Heart left ventricle (tissue), 16 donors: ENCODE data around the gene SMAD4. TPM values are rescaled to one million over a fixed set of nuclear protein-coding genes. Genes with fewer than 3 reads are reported as not detected.

Experiments
- ATAC-seq, 4 donors: fragments of 200-7000 bp; cut with Tn5 transposase; one replicate each; pipeline ENCODE4 v1.9.1; 2020 to 2022; ENCODE audit warnings: moderate library complexity in 4 of 4, mild to moderate bottlenecking in 3 of 4, moderate number of reproducible peaks in 1 of 4
- DNase-seq, 5 donors: peaks; one replicate each; pipeline ENCODE4 v3.0.0-alpha.2; 2020
- H3K27ac ChIP-seq, 12 donors: fragments of 200-600 bp; sonication (generic) in 4 of 12; one replicate each; pipeline versions ENCODE4 v1.5.0 to v1.8.0; 2016 to 2022; ENCODE audit warnings: mild to moderate bottlenecking in 2 of 12
- H3K27me3 ChIP-seq, 9 donors: fragments of 200-600 bp; sonication (generic) in 2 of 9; one replicate each; pipeline versions ENCODE4 v1.5.1 to v1.8.0; 2016 to 2022; ENCODE audit warnings: mild to moderate bottlenecking in 3 of 9
- H3K36me3 ChIP-seq, 9 donors: fragments of 200-600 bp; sonication (generic) in 2 of 9; one replicate each; pipeline versions ENCODE4 v1.5.0 to v1.8.0; 2018 to 2022; ENCODE audit warnings: mild to moderate bottlenecking in 2 of 9
- H3K4me1 ChIP-seq, 12 donors: fragments of 200-600 bp; sonication (generic) in 4 of 12; one replicate each; pipeline versions ENCODE4 v1.5.0 to v1.8.0; 2016 to 2022; ENCODE audit warnings: mild to moderate bottlenecking in 3 of 12
- H3K4me3 ChIP-seq, 12 donors: fragments of 200-600 bp; sonication (generic) in 4 of 12; one replicate each; pipeline versions ENCODE4 v1.5.0 to v1.8.0; 2017 to 2022; ENCODE audit warnings: mild to moderate bottlenecking in 9 of 12, moderate library complexity in 4 of 12
- H3K9me3 ChIP-seq, 12 donors: fragments of 200-600 bp; sonication (generic) in 4 of 12; one replicate each; pipeline versions ENCODE4 v1.5.0 to v1.8.0; 2016 to 2022; ENCODE audit warnings: mild to moderate bottlenecking in 1 of 12
- POLR2A ChIP-seq, 2 donors: fragments of 450-650 bp; IDR thresholded peaks; one replicate each; pipeline ENCODE4 v1.6.1; 2017; ENCODE audit warnings: antibody characterized with exemption in 2 of 2, mild to moderate bottlenecking in 2 of 2, moderate library complexity in 2 of 2
- WGBS, 4 donors: extraction: QIAGEN DNeasy Blood & Tissue Kit in 2 of 4; methylation state at CpG; one replicate each; pipeline versions ENCODE4 v1.1.5 to v1.1.7; 2013 to 2018; 5-methylcytosine and 5-hydroxymethylcytosine counted together
- intact Hi-C, 10 donors: fragments of 100-400 bp; cut with DNase I; formaldehyde crosslinking; loops; one replicate each; pipeline versions ENCODE4 v1.11.1 to v1.14.2; 2022
- polyA plus RNA-seq, 2 donors: library from polyadenylated mRNA; stranded (reverse); fragments of 200-250 nt; gene quantifications; one replicate each; pipeline ENCODE4 v1.2.3, GENCODE V29; 2013
- total RNA-seq, 9 donors: library from RNA; depleted of rRNA in 2 of 9; stranded (reverse); fragments of >200 nt in 2 of 9; fragmentation: NEBNext Ultra II Directional in 3 of 9; extraction: Animal tissue kit (Norgen Biotek cat#: 25700) in 3 of 9; gene quantifications; one replicate each; pipeline versions ENCODE4 v1.1.0 to v1.2.4, GENCODE V29; 2016 to 2023
- TF ChIP-seq, protein P1 (sequence below), 12 donors: fragments of 200-600 bp; sonication (generic) in 4 of 12; IDR thresholded peaks; one replicate each; pipeline versions ENCODE4 v1.5.0 to v1.8.0; 2018 to 2022; ENCODE audit warnings: antibody characterized with exemption in 12 of 12, mild to moderate bottlenecking in 5 of 12
- donor health status: ischemic (EF 13 %, LVEDD 7.1; RV severe dilation, severe dysfunction).
- donor health status: healthy with polysubstance abuse.
- donor health status: DM: no; HTN: yes; CAD: no.
- donor health status: DM: no; HTN: no; CAD: no.
- donor health status: ischemic (EF 25% LVEDD 6.9; RV normal size, moderate dysfunction).
- donor health status: ischemic (EF 25% LVEDD 5.7; RV mildly dilated, moderate dysfunction).
- donor health status: healthy.
- donor health status: DM: yes; HTN: yes; CAD: no.
- donor health status: ischemic (EF 35%, LVEDD 5.7; RV mildly dilated, moderate dysfunction).
- donor health status: nonischemic (EF 11% LVEDD 7.7; RV severe dilation, severe dysfunction).
- donor health status: DM: yes; HTN: yes; CAD: no.
- donor health status: PGD.
- donor health status: ischemic (EF 29% LVEDD 5.4; RV normal size, mild dysfunction).
- donor health status: nonischemic (EF 23%, LVEDD 6.1; RV moderate dilation, normal function).

SMAD4 gene
- total and polyA plus RNA-seq, 11 donors, result 10.8 to 103 (median 87.8) TPM

DNA sequence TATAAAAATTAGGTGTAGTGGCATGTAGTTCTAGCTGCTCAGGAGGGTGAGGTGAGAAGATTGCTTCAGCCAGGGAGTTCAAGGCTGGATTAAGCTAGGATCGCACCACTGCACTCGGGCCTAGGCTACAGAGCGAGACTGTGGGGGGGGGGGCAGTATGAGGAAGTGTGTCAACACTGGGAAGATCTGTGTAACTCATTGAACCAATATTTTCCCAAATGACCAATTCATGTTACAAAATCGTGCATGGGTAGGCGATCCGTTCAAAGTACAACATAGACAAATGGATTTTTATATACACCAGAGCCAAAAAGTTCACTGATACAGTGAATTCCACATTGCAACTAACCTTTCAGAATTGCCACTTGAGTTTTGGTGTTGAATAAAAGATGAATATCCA lies 8.1 kb downstream of the SMAD4 start:
- no peak for DNase-seq
- no peak overlapping the region for H3K27ac ChIP-seq
- H3K4me1 ChIP-seq, result peaks cover 19 to 98% (median 87%) of the 10 kb centered on the region in 12 donors
- intact Hi-C loops, result loop anchor here in 2 of 10 donors (5.0 to 10.0 kb wide), 3 partner anchors 71 to 163 kb away; partner anchors contain the start of genes ELAC1 (in 1 of the 2), ME2 (in 1 of the 2) and MEX3C (in 1 of the 2)
- peaks cover 0 to 17% (median 6%) of the 10 kb centered on the region in 9 donors for H3K36me3 ChIP-seq
- 35 to 56% (median 46%) methylated on average over 6 of the region's 6 CpGs for WGBS, 4 donors
- no peak overlapping the region for H3K4me3 ChIP-seq
- peak in 2 of 4 donors; percentile 31 to 54 for ATAC-seq
- no peaks in the 10 kb centered on the region for H3K27me3 ChIP-seq
- H3K9me3 ChIP-seq, result no peaks in the 10 kb centered on the region
- no peak for TF ChIP-seq POLR2A (IDR thresholded peaks at IDR 0.05)
- TF ChIP-seq, protein P1, sequence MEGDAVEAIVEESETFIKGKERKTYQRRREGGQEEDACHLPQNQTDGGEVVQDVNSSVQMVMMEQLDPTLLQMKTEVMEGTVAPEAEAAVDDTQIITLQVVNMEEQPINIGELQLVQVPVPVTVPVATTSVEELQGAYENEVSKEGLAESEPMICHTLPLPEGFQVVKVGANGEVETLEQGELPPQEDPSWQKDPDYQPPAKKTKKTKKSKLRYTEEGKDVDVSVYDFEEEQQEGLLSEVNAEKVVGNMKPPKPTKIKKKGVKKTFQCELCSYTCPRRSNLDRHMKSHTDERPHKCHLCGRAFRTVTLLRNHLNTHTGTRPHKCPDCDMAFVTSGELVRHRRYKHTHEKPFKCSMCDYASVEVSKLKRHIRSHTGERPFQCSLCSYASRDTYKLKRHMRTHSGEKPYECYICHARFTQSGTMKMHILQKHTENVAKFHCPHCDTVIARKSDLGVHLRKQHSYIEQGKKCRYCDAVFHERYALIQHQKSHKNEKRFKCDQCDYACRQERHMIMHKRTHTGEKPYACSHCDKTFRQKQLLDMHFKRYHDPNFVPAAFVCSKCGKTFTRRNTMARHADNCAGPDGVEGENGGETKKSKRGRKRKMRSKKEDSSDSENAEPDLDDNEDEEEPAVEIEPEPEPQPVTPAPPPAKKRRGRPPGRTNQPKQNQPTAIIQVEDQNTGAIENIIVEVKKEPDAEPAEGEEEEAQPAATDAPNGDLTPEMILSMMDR (IDR thresholded peaks at IDR 0.05), result no peak

DNA sequence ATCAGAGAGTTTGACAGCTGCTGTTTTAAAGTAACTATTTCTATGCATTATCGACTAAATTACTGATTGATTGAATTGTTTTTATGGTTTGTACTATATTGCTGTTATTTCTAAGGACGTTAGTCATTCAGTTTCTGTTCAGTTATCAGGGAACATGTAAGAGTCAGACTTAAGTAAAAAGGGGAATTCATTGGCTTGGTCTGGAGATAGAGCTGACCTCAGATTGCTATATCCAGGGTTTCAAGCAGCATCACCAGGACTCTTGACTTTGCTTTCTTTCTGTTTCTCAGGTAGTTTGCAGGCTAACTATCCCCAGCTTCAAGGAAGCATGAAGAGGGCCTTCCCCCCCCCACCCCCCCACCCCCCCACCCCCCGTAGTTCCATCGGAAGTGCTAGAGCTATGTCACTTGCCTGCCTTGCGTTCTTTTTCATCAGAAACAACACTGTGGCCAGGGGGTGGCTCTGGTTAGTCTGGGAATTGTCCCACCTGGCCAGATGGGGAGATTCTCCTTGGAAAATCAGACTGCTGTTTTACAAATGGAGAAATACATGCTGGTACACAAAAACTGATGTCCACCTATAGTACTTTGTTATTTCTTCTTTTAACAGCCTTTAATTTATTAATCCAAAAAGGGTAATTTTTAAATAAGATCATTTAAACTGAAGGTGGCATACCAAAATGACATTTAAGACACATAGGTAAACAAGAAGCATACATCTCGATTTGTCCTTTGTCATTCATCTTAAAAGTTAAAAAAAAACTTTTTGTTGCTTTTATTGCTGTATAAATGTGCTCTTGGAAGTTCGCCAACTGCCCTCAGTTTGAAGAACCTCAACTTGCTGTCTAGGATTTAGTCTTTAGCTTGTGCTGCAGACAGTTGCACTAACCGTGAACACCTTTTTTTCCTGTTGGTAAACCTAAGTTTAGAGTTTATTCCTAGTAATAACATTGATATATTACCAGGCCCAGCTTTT lies 9.4 kb downstream of the SMAD4 start:
- H3K4me3 ChIP-seq, result no peak overlapping the region
- intact Hi-C loops, result loop anchor here in 2 of 10 donors (5.0 to 10.0 kb wide), 4 partner anchors 72 to 215 kb away; partner anchors contain the start of genes ELAC1 (in 1 of the 2), ME2 (in 1 of the 2), MEX3C (in 1 of the 2) and MRO (in 1 of the 2)
- DNase-seq (no peak), ATAC-seq (no peak)
- H3K4me1 ChIP-seq, result peaks cover 17 to 99% (median 85%) of the 10 kb centered on the region in 12 donors
- H3K36me3 ChIP-seq, result peaks cover 0 to 6% (median 0%) of the 10 kb centered on the region in 9 donors
- TF ChIP-seq, protein P1 (IDR thresholded peaks at IDR 0.05), result no peak
- no peak for TF ChIP-seq POLR2A (IDR thresholded peaks at IDR 0.05)
- 37 to 45% (median 39%) methylated on average over 8 of the region's 8 CpGs for WGBS, 4 donors
- no peaks in the 10 kb centered on the region for H3K27me3 ChIP-seq
- no peaks in the 10 kb centered on the region for H3K9me3 ChIP-seq
- H3K27ac ChIP-seq, result no peak overlapping the region

DNA sequence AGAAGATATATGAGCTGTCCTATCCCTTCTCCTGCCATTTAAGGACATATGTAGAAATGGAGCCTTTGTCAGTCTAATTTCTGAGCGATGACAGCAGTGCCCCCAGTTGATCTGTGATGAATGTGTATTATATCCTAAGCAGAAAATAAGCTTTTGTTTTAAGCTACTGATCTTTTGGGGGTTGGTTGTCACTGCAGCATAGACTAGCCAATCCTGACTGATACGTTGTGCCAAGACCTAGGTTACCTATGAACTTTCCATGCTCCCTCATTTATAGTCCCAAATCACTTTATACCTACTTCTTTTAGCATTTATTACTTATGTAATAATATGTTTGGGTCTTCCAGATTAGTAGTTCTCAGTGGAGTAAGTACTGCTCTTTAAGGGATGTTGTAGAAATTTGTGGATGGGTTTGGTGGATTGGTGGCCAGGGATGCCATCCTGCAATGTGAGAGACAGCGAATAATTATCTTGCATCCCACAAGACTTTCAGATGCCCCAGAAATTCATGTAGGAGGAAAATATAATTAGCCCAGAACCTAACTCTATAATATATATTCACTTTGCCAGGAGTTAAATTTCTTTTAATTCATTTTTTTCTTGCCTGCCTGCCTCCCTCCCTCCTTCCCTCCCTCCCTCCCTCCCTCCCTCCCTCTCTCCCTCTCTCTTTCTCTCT lies 11.8 kb downstream of the SMAD4 start:
- Histone ChIP-seq H3K27ac (no peak overlapping the region), H3K27me3 (no peaks in the 10 kb centered on the region), H3K4me1 (peaks cover 13 to 99% (median 83%) of the 10 kb centered on the region in 12 donors), H3K9me3 (no peaks in the 10 kb centered on the region), H3K36me3 (peaks cover 0 to under 1% (median 0%) of the 10 kb centered on the region in 9 donors), H3K4me3 (no peak overlapping the region)
- ATAC-seq (no peak), DNase-seq (no peak)
- intact Hi-C loops, result loop anchor here in 1 of 10 donors (10.0 kb wide), 1 partner anchor 217 kb away; the partner anchor contains the start of gene MRO
- WGBS, 4 donors, result 92 to 97% (median 95%) methylated on average over 3 of the region's 3 CpGs
- TF ChIP-seq, protein P1 (IDR thresholded peaks at IDR 0.05), result no peak
- no peak for TF ChIP-seq POLR2A (IDR thresholded peaks at IDR 0.05)
